D721Med (cell line): ENCODE data around the gene PSMD3.

Experiments used
- DNase-seq: peaks from one replicate; pipeline ENCODE4 v3.0.0; 2011; ENCODE audit warnings: low spot score; ENCODE audit not compliant: insufficient read length
- FAIRE-seq: peaks from 2 replicates; lab custom pipeline; 2011; peaks lifted over from hg19 to GRCh38; lab: Jason Lieb, UNC
- TF ChIP-seq, protein P1 (sequence below): IDR thresholded peaks from 2 replicates; pipeline ENCODE4 v1.5.1; 2012; ENCODE audit warnings: mild to moderate bottlenecking, control low read depth; ENCODE audit not compliant: insufficient read depth; ENCODE audit errors: missing control alignments

Gene PSMD3

DNA sequence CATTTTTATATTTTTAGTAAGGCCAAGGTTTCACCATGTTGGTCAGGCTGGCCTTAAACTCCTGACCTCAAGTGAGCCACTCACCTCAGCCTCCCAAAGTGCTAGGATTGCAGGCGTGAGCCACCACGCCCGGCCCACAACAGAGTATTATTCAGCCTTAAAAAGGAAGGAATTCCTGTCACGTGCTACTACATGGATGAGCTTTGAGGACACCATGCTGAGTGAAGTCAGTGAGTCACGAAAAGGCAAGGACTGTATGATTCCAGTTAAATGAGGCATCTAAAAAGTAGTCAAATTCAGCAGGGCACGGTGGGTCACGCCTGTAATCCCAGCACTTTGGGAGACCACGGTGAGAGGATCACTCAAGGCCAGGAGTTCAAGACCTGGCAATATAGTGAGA, 44.3 kb downstream of the PSMD3 start:
- DNase-seq = no peak
- FAIRE-seq = no peak

DNA sequence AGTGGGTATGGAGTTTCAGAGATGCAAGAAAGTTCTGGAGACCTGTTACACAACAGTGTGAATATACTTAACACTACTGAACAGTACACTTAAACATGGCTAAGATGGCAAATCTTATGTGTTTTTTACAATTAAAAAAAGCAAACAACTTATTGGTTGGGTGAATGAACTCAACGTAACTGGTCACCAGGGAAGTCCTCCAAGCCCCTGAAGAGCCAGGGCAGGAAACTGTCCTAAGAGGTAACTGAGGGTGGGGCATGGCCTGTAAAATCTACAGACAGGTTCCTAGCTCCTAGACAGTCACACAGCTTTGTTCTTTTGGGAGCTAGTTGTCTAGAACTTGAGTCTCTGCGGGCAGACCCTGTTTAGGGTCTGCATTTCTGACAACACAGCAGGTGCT, 45.0 kb downstream of the PSMD3 start:
- DNase-seq (no peak), FAIRE-seq (no peak)
- TF ChIP-seq, protein P1, sequence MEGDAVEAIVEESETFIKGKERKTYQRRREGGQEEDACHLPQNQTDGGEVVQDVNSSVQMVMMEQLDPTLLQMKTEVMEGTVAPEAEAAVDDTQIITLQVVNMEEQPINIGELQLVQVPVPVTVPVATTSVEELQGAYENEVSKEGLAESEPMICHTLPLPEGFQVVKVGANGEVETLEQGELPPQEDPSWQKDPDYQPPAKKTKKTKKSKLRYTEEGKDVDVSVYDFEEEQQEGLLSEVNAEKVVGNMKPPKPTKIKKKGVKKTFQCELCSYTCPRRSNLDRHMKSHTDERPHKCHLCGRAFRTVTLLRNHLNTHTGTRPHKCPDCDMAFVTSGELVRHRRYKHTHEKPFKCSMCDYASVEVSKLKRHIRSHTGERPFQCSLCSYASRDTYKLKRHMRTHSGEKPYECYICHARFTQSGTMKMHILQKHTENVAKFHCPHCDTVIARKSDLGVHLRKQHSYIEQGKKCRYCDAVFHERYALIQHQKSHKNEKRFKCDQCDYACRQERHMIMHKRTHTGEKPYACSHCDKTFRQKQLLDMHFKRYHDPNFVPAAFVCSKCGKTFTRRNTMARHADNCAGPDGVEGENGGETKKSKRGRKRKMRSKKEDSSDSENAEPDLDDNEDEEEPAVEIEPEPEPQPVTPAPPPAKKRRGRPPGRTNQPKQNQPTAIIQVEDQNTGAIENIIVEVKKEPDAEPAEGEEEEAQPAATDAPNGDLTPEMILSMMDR = no peak

More for the DNA sequence above, 44.3 kb downstream of the PSMD3 start:
- TF ChIP-seq, protein P1 = no peak

DNA sequence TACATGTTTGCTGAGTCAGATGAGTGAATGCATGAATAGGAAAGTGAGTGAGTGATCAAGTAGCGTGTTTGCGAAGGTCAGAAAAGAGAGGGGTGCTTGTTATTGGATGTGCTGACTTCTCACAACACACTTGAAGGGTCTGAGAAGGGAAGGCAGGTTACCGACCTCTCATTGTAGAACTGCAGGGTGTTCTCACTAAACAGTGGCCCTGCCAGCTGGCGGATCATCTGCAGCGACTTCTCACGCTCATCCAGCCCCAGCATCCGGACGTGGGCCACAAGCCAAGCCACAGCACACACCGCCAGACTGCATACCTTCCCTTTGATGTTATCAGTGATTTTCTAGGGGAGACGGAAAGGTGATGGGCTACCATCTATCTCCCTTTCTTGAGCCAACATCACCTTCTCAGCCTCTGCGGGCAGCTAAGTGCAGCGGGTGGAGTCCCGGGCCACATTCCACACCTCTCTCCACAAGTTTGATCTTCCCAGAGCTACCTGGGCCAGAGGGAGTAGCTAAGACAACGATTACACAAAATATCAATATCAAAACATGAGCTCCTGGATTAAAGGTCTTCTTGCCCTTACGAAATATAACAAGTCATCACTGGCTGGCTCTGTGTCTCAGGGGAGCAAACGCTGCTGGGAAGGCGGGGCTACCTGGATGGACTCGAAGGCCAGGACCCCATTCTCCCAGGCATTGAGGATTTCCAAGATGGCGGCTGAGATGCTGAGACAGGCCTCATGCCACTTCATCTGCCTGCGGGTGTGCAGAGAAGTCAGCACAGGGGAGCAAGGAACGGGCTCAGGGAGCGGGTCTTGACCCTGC, 45.6 kb downstream of the PSMD3 start:
- FAIRE-seq (no peak), DNase-seq (no peak)
- TF ChIP-seq, protein P1 = no peak

DNA sequence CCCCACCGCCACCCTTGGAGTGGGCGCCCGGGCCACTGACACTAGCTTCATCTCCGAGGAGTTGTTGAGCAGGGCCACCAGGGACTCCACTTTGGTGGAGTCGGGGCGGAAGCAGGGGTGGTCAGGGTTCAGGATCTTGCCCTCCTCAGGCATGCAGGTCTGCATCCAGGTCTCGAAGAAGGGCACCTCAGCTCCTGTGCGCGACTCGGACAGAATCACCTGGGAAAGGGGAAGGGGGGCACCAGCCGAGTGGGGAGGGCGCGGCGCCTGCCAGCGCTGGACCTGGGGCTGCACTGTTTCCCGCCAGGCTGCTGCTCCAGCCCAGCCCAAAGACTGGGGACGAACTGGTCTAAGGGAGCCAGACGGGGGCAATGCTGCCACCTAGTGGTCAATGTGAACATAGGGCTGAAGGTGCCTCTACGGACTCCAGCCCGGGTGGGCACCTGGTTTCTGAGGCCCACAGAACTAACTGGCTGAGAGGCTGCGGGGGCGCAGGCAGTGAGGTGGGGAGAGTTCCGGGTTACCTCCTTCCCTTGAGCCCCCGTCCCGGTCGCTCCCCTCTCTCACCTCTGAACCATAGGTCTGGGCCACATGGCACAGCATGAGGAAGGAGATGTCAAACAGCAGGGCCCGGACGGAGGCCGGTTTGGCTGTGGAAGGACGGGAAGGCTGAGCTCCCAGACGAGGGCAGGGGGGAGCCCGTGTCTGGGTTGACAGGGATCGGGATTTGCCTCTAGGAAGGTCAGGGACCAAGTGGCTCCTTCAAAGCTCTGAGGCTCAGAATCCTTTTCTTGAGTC, 46.4 kb downstream of the PSMD3 start:
- TF ChIP-seq, protein P1 = peak; percentile 94
- DNase-seq (peak; percentile 94), FAIRE-seq (no peak)

DNA sequence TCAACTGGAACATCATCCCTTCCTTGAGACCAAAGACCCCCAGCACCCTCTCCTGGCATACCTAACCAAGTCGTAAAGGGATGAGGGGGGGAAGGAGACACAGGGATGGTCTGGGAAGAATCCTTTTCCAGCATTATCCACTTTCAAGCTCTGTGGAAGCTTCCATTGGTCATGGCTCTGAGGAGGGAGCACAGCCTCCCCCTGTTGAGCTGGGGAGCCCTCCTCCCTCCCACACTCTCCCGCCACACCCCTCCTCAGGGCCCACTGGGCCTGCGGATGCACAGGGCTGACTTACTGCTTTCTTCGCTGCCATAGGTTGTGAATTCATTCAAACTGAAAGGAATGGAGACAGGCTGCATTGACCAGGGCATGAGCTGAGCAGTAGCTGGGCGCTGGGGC, 47.0 kb downstream of the PSMD3 start:
- TF ChIP-seq, protein P1 = no peak
- no peak for FAIRE-seq

DNA sequence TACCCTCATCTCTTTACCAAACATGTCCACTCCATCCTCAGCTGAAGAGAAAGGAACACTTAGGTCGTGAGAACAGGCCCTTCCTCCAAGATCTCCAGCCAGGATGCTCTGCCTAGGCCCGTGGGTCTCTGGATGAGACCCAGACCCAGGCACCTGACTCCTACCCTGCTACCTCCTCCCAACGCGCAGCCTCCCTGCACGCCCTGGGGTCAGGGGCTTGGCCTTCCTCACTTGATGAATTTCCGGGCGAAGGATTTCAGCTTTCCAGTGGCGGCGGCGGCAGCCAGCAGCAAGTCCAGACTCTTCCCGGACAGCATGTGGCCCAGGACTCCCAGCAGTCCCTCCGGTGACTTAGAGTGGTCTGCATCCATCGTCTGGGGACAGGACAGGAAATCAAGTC, 48.0 kb downstream of the PSMD3 start:
- TF ChIP-seq, protein P1 = no peak
- FAIRE-seq (no peak), DNase-seq (no peak)

More for the DNA sequence above, 47.0 kb downstream of the PSMD3 start:
- DNase-seq = no peak
